GM12878 (cell line): ENCODE results near the gene MXI1. TPM values are rescaled to one million over a fixed set of nuclear protein-coding genes. Genes with fewer than 3 reads are reported as not detected.

ENCODE experiments used
- ATAC-seq: fragments of 200-7000 bp; cut with Tn5 transposase; 3 replicates; pipeline ENCODE4 v1.9.1; 2020; ENCODE audit warnings: mild to moderate bottlenecking, moderate library complexity
- BruUV-seq: library from RNA; stranded (reverse); fragments of 400-500 nt; replicated peaks from 2 replicates; lab custom pipeline; 2021; lab: Mats Ljungman, UMichigan
- CTCF ChIA-PET: fragments of 300-600 bp; sonication (Branson Sonifier 250); formaldehyde crosslinking; extraction: SDS; loops from one replicate; lab custom pipeline; 2021; ENCODE audit warnings: inconsistent platforms; lab: Yijun Ruan, JAX
- POLR2A ChIA-PET: fragments of 350-600 bp; formaldehyde crosslinking; extraction: SDS; loops from one replicate; lab custom pipeline; 2021; ENCODE audit warnings: inconsistent platforms; lab: Charles Lee
- RAD21 ChIA-PET: fragments of 300-600 bp; sonication (Branson Sonifier 250); formaldehyde crosslinking; loops from one replicate; lab custom pipeline; 2023; ENCODE audit warnings: antibody characterized with exemption; ENCODE audit not compliant: unreplicated experiment; lab: Charles Lee
- SMC1A ChIA-PET: fragments of 300-600 bp; sonication (Branson Sonifier 250); formaldehyde crosslinking; loops from one replicate; lab custom pipeline; 2023; ENCODE audit not compliant: unreplicated experiment, uncharacterized antibody; lab: Charles Lee
- DNase-seq: peaks from one replicate; pipeline ENCODE4 v3.0.0-alpha.2; 2011; ENCODE audit warnings: low read depth, low spot score
- FAIRE-seq: peaks from 3 replicates; lab custom pipeline; 2011; peaks lifted over from hg19 to GRCh38; lab: Jason Lieb, UNC
- H2AFZ ChIP-seq: 2 replicates; pipeline ENCODE4 v1.6.0; 2011; ENCODE audit warnings: low read depth, low read length, control low read depth; ENCODE audit not compliant: control insufficient read depth
- H3K27ac ChIP-seq: 2 replicates; pipeline ENCODE4 v1.5.1; 2011; ENCODE audit warnings: control low read depth; ENCODE audit not compliant: control insufficient read depth, insufficient read depth
- H3K27me3 ChIP-seq, 2 experiments: replicated peaks in 1 of 2; 2 replicates each; pipeline versions ENCODE4 v1.6.0 to v1.6.1; 2011; ENCODE audit warnings: low read length in 1 of 2; ENCODE audit not compliant: control insufficient read depth in 2 of 2, insufficient read depth in 2 of 2
- H3K36me3 ChIP-seq, 2 experiments: 2 replicates each; pipeline ENCODE4 v1.5.1; 2011; ENCODE audit warnings: low read length in 1 of 2; ENCODE audit not compliant: control insufficient read depth in 2 of 2, insufficient read depth in 2 of 2
- H3K4me1 ChIP-seq: 2 replicates; pipeline ENCODE4 v1.6.1; 2011; ENCODE audit warnings: mild to moderate bottlenecking, low read length, moderate library complexity, mixed read lengths; ENCODE audit not compliant: control insufficient read depth, insufficient read depth
- H3K4me2 ChIP-seq: 2 replicates; pipeline ENCODE4 v1.6.0; 2011; ENCODE audit warnings: control low read depth; ENCODE audit not compliant: control insufficient read depth, insufficient read depth
- H3K4me3 ChIP-seq: fragments of 200-600 bp; sonication (generic); 2 replicates; pipeline ENCODE4 v1.5.1; 2016
- H3K79me2 ChIP-seq: 2 replicates; pipeline ENCODE4 v1.6.0; 2011; ENCODE audit warnings: low read length; ENCODE audit not compliant: control insufficient read depth, insufficient read depth
- H3K9ac ChIP-seq: 2 replicates; pipeline ENCODE4 v1.8.0; 2011; ENCODE audit warnings: low read length, control low read depth, mixed read lengths; ENCODE audit not compliant: control insufficient read depth, insufficient read depth
- H3K9me3 ChIP-seq: replicated peaks from 3 replicates; pipeline ENCODE4 v1.5.1; 2011; ENCODE audit warnings: mild to moderate bottlenecking, low read length; ENCODE audit not compliant: control insufficient read depth, insufficient read depth
- H4K20me1 ChIP-seq: 2 replicates; pipeline ENCODE4 v1.6.0; 2011; ENCODE audit not compliant: control insufficient read depth, insufficient read depth
- ASH2L ChIP-seq: fragments of 300-600, 200-600 bp; sonication (generic); IDR thresholded peaks from 2 replicates; pipeline ENCODE4 v1.6.1; 2017; ENCODE audit warnings: low read depth, mild to moderate bottlenecking, borderline replicate concordance
- BHLHE40 ChIP-seq, 2 experiments: fragments of 450-650 bp in 1 of 2; IDR thresholded peaks; 2 replicates each; pipeline ENCODE4 v1.6.1; 2011 to 2017; ENCODE audit warnings: low read depth in 2 of 2, borderline replicate concordance in 1 of 2, improper control_type of control experiment in 1 of 2, low read length in 1 of 2, mild to moderate bottlenecking in 1 of 2
- ELK1 ChIP-seq: IDR thresholded peaks from 2 replicates; pipeline ENCODE4 v1.6.1; 2012; ENCODE audit warnings: low read depth, low read length, improper control_type of control experiment
- FOS ChIP-seq: IDR thresholded peaks from 3 replicates; pipeline ENCODE4 v1.6.1; 2011; ENCODE audit warnings: borderline replicate concordance; ENCODE audit not compliant: insufficient read length; ENCODE audit errors: extremely low read depth
- HDGF ChIP-seq: fragments of 450-650 bp; IDR thresholded peaks from 2 replicates; pipeline ENCODE4 v1.6.1; 2016; ENCODE audit warnings: antibody characterized with exemption
- NKRF ChIP-seq: fragments of 450-650 bp; conservative IDR thresholded peaks from 2 replicates; pipeline ENCODE4 v1.6.1; 2017; ENCODE audit warnings: mild to moderate bottlenecking, moderate library complexity
- NR2C1 ChIP-seq: fragments of 450-650 bp; IDR thresholded peaks from 2 replicates; pipeline ENCODE4 v1.6.1; 2017; ENCODE audit warnings: antibody characterized with exemption, mild to moderate bottlenecking, moderate library complexity
- PML ChIP-seq: IDR thresholded peaks from 2 replicates; pipeline ENCODE4 v1.6.1; 2012; ENCODE audit warnings: low read length, inconsistent platforms
- RUNX3 ChIP-seq: IDR thresholded peaks from 2 replicates; pipeline ENCODE4 v1.6.1; 2012; ENCODE audit warnings: low read length, inconsistent platforms
- SUZ12 ChIP-seq: fragments of 200-600 bp; sonication (generic); IDR thresholded peaks from one replicate; pipeline ENCODE4 v1.6.1; 2018; ENCODE audit warnings: antibody characterized with exemption, mild to moderate bottlenecking; ENCODE audit not compliant: unreplicated experiment
- YY1 ChIP-seq: IDR thresholded peaks from 2 replicates; pipeline ENCODE4 v1.6.1; 2011; ENCODE audit warnings: low read depth, mild to moderate bottlenecking, low read length
- ZNF687 ChIP-seq: fragments of 450-650 bp; IDR thresholded peaks from 2 replicates; pipeline ENCODE4 v1.6.1; 2017; ENCODE audit warnings: mild to moderate bottlenecking, moderate library complexity
- ZZZ3 ChIP-seq: IDR thresholded peaks from 2 replicates; pipeline ENCODE4 v1.6.1; 2011; ENCODE audit warnings: low read depth; ENCODE audit not compliant: control insufficient read depth, insufficient read length
- WGBS: methylation state at CpG from one replicate; pipeline ENCODE4 v1.1.6; 2016; ENCODE audit warnings: low lambda C conversion rate; ENCODE audit not compliant: insufficient replicate concordance, insufficient coverage; ENCODE audit errors: missing lambda C conversion rate; 5-methylcytosine and 5-hydroxymethylcytosine counted together
- in situ Hi-C: fragments of 300-500 bp; cut with MboI; formaldehyde crosslinking; loops from 9 replicates; pipeline ENCODE4 v1.14.3; 2018; ENCODE audit warnings: mixed read lengths
- intact Hi-C: fragments of 100-400 bp; cut with micrococcal nuclease; formaldehyde crosslinking; loops from one replicate; pipeline ENCODE4 v1.14.2; 2022; ENCODE audit not compliant: unreplicated experiment
- polyA plus RNA-seq, 11 experiments: library from polyadenylated mRNA; depleted of rRNA in 4 of 11; unstranded in 6 of 11; stranded (reverse) in 5 of 11; fragments of >200 nt; fragmentation: Nextera tagmentation in 4 of 11; fragmentation: Illumina TruSeq in 1 of 11; extraction: Ambion mirVana in 4 of 11; extraction: Trizol in 1 of 11; gene quantifications; 1 replicate in 1 of 11; 2 replicates in 10 of 11; pipeline versions ENCODE4 v1.2.1 to v1.2.3, GENCODE V29; 2011 to 2016; ENCODE audit warnings: inconsistent platforms in 2 of 11, missing spikeins in 2 of 11, low read depth in 1 of 11
- total RNA-seq, 4 experiments: library from RNA; depleted of rRNA in 3 of 4; stranded (reverse); fragments of >200 nt in 3 of 4; fragmentation: Illumina TruSeq in 1 of 4; extraction: Trizol in 1 of 4; gene quantifications; 2 replicates each; pipeline versions ENCODE4 v1.2.1 to v1.2.3, GENCODE V29; 2013 to 2021
- TF ChIP-seq, protein P1 (sequence below): IDR thresholded peaks from 2 replicates; pipeline ENCODE4 v1.6.1; 2011; ENCODE audit warnings: low read depth, low read length, improper control_type of control experiment, borderline replicate concordance
- TF ChIP-seq, protein P2 (sequence below): IDR thresholded peaks from 2 replicates; pipeline ENCODE4 v1.6.1; 2012; ENCODE audit warnings: low read depth, low read length, improper control_type of control experiment

MXI1 gene
- total and polyA plus RNA-seq, 10 of the 15 experiments (the other 5 are each of a cell fraction or from before 2014, with no cell fraction given) = 0.23 to 8.0 (median 0.41) TPM

DNA sequence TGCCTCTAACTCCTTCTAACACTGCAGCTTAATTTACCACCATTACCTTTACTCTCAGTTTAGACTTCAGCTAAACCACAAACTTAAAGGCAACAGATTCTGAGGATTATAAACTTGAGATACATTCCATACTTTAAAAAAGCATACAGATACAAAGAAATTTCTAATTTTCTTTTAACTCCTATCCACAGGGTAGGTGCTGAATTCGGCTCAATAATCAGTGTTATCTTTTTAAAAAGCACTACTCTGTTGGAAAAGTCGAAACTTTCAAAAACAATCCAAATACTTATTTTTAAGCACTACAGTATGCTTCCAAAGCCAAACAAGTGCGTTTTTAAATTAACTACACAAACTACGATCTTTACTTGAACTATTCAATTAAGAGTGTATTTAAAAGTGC lies 96.3 kb downstream of the MXI1 start:
- no peaks in the 10 kb centered on the region for H3K9me3 ChIP-seq
- peak overlapping the region; percentile 88 for H3K27ac ChIP-seq
- peaks cover 0 to 15% of the 10 kb centered on the region in 2 experiments; a peak in 3 of 4 replicates for H3K36me3 ChIP-seq
- ChIA-PET CTCF (interaction anchor here (0.8 to 2.1 kb wide), 9 partner anchors 10 to 369 kb away, joined by 3 to 7 read pairs (median 4); no protein-coding TSS in a partner anchor), SMC1A (interaction anchor here (0.8 to 5.4 kb wide), 11 partner anchors 13 to 618 kb away, joined by 3 to 58 read pairs (median 4); no protein-coding TSS in a partner anchor), POLR2A (interaction anchor here (1.0 kb wide), 2 partner anchors 18 to 264 kb away, joined by 3 read pairs; partner anchors contain the start of gene SMC3), RAD21 (interaction anchor here (0.7 to 1.7 kb wide), 4 partner anchors 51 to 288 kb away, joined by 3 to 5 read pairs (median 4); no protein-coding TSS in a partner anchor)
- peak overlapping the region; percentile 81 for H3K4me3 ChIP-seq
- TSS peak; percentile 55 for BruUV-seq
- in situ Hi-C loops (loop anchor here (10.0 to 25.0 kb wide), 2 partner anchors 371 to 1834 kb away; no protein-coding TSS in a partner anchor), intact Hi-C loops (loop anchor here (10.0 kb wide), 2 partner anchors 621 to 701 kb away; no protein-coding TSS in a partner anchor)
- DNase-seq (no peak), ATAC-seq (no peak), FAIRE-seq (no peak)
- H4K20me1 ChIP-seq = 0 out of 2 replicates have a peak, but pooled peaks cover 4% of the 10 kb centered on the region
- no peak overlapping the region for H2AFZ ChIP-seq
- H3K4me1 ChIP-seq = peaks cover 7% of the 10 kb centered on the region; the same call in 1 of the 2 replicates
- H3K9ac ChIP-seq = peak overlapping the region; percentile 92
- 10% methylated on average over 4 of the region's 4 CpGs for WGBS
- H3K79me2 ChIP-seq = peaks cover 47% of the 10 kb centered on the region
- H3K27me3 ChIP-seq = no peaks in the 10 kb centered on the region
- H3K4me2 ChIP-seq = peak overlapping the region; percentile 86
- TF ChIP-seq BHLHE40 (IDR thresholded peaks at IDR 0.05; ENCODE audit: borderline replicate concordance in 1 of 2, low read depth in 2 of 2, low read length in 1 of 2) (no peak), FOS (no peak), RUNX3 (no peak), HDGF (no peak), SUZ12 (no peak), ELK1 (no peak), PML (no peak), NR2C1 (no peak), YY1 (no peak), ASH2L (no peak), ZZZ3 (no peak), NKRF (no peak), ZNF687 (no peak)
- TF ChIP-seq, protein P1, sequence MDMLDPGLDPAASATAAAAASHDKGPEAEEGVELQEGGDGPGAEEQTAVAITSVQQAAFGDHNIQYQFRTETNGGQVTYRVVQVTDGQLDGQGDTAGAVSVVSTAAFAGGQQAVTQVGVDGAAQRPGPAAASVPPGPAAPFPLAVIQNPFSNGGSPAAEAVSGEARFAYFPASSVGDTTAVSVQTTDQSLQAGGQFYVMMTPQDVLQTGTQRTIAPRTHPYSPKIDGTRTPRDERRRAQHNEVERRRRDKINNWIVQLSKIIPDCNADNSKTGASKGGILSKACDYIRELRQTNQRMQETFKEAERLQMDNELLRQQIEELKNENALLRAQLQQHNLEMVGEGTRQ = no peak
- TF ChIP-seq, protein P2, sequence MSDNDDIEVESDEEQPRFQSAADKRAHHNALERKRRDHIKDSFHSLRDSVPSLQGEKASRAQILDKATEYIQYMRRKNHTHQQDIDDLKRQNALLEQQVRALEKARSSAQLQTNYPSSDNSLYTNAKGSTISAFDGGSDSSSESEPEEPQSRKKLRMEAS = no peak
